HG03378 (cell line): Measurements from ENCODE around the gene FMNL2.

Source experiments
- ATAC-seq: cut with Tn5 transposase; IDR thresholded peaks from one replicate; pipeline ENCODE4 v1.9.1; 2021; ENCODE audit warnings: mild to moderate bottlenecking, moderate library complexity; ENCODE audit not compliant: unreplicated experiment

Gene FMNL2

GRCh38 chr2:152489364-152489763 lies 154.4 kb downstream of the FMNL2 start:
- no peak for ATAC-seq

GRCh38 chr2:152490686-152491455 lies 155.9 kb downstream of the FMNL2 start:
- no peak for ATAC-seq

- ATAC-seq: no peak
Measured at GRCh38 chr2:152492131-152492530, 157.2 kb downstream of the FMNL2 start.

DNA sequence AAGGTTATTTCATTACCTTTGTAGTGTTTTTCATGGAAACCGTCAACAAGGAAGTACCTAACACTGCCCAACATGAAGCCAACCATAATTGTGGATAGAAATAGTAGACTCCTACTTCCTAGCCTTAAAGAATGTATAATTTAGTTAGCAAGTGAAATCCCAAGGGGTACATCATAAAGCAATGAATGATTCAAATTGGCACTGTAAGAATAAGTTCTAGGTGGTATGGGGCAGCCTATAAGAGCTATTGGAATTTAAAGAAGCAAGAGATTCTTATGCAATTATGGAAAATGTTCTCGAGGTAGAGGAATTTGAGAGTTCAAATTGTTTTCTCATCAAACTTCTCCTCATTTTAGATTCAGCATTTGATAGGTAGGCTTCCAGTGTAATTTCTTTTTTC lies 157.9 kb downstream of the FMNL2 start:
- no peak for ATAC-seq

DNA sequence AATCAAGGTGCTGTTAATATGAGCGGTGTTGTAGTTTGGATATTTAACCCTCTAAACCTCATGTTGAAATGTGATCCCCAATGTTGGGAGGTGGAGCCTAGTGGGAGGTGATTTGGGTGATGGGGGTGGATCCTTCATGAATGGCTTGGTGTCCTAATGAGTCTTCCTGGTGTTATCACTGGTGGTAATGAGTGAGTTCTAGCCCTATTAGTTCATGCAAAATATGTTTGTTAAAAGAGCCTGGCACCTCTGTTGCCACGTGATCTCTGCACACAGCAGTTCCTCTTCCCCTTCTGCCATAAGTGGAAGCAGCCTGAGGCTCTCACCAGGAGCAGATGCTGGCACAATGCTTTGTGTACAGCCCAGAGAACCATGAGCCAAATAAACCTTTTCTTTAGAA lies 158.4 kb downstream of the FMNL2 start:
- ATAC-seq: no peak

DNA sequence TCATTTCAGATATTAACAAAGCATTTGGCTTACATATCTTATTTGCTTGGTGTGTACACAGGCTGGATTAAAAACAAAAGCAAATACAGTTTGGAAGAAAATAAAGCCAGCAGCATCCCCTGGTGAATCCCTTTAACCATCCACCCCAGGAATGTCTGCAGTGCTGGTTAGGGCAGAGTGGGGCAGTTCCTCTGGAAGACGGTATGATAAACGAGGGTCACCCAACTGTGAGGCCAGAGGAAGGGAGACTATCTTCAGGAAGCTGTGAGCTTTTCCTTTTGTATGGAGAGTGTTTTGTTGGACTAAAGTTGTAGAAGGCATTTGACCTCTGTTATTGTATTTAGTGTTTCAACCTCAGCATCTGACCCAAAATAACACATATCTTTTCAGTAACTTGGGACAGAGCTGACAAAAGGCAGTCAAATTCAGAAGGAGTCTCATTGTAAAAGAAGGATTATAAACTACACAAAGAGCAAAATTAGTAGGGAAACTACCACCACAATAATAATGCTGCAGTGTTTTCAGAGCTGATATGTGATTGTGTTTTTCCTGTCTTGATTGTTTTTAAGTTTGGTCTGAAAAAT lies 159.1 kb downstream of the FMNL2 start:
- ATAC-seq: no peak

DNA sequence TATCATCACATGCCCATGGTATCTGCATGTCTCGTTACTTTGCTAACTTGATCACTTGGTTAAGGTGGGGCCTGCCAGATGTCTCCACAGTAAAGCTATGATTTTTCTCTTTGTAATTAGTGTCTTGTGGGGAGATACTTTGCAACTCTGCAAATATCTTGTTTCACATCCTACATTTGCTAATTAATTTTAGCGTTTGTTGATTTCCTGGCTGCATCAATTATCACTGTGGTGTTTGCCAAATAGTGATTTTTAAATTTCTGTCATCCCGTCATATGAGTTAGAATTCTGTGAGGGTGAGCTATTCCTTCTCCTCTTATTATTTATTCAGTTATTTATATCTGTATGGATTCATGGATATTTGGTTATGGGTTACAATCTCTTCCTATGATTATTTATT lies 161.4 kb downstream of the FMNL2 start:
- no peak for ATAC-seq

DNA sequence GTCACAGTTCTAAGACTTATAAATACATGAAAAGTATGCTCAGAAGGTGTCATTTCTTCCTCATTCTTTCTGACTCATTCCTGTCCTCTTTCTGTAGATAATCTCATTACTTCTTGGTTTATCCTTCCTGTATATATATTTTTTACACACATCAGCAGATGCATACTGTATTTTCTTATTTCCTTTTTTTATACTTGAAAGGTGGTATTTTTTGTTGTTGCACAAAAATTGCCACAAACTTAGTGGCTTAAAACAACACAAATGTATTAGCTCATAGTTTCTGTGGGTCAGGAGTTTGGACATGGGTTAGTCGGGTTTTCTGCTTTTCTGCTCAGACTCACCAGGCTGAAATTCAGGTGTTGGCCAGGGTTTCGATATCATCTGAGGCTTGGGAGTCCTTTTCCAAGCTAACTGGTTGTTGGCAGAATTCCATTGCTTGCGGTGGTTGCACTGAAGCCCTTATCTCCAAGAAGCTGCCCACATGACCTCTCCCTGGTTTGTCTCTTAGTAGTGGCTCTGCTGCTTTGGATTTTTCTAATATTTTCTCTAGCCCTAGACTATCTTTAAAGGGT lies 162.6 kb downstream of the FMNL2 start:
- peak; percentile 78 for ATAC-seq

- no peak for ATAC-seq
Measured at GRCh38 chr2:152499331-152499816, 164.4 kb downstream of the FMNL2 start.

- ATAC-seq: no peak
Measured at GRCh38 chr2:152499896-152500735, 165.1 kb downstream of the FMNL2 start.

- ATAC-seq: no peak
Measured at GRCh38 chr2:152500772-152501171, 165.8 kb downstream of the FMNL2 start.

DNA sequence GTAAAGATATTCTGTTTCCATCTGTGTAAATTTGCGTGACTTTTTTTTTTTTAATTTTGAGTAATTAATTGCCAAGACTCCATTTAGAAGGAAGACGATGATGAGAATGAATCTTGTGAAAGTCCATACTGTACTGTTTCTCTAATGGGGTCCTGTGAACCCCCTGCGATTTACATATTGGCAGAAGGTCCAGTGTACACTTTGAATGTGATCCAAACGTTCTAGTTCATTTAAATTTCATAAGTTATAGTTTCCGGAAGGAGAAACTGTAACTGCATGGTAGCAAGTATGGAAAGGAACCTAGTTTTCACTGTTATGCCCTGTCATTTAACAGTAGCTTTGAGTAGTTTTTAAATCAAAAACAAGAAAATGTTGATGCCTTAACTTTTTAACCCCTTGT lies 166.7 kb downstream of the FMNL2 start:
- ATAC-seq: no peak

DNA sequence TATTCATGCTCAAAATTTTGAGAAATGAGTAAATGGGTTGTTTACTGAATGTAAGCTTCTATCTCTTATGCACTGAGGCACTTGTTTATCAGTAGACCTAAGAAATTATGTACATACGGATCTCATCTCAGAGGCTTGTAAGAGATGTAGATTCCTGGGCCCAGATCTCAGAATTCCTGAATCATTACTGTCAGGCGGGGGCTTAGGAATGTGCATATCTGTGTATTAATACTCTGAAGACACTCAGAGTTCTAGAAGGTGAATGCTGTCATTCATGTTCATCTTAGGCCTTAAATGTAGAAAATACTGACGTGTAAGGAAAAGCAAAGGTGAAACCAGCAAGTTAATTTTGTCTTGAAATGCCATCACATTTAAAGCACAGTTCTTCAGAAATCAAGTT lies 169.6 kb downstream of the FMNL2 start:
- no peak for ATAC-seq

- peak; percentile 44 for ATAC-seq
Measured at GRCh38 chr2:152505495-152505906, 170.5 kb downstream of the FMNL2 start.

DNA sequence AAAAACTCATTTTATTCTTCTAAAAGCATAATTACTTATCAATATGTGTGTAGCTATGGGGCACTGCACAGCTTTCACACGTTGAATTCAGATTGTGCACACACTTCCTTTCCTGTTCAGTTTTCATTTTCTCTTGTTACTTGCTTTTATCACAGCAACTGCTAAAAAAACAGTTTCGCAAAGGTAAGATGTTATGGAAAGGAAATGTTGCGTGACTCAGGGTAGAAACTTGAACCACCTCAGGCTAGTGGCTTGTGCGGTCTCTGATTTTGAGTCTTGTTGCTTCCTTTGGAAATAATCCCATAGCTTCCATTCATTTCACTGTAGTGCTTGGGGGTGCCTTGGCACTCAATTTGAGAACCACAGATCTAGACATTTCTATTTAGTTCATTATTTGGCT lies 171.9 kb downstream of the FMNL2 start:
- ATAC-seq: no peak

- no peak for ATAC-seq
Measured at GRCh38 chr2:152507907-152508306, 172.9 kb downstream of the FMNL2 start.

DNA sequence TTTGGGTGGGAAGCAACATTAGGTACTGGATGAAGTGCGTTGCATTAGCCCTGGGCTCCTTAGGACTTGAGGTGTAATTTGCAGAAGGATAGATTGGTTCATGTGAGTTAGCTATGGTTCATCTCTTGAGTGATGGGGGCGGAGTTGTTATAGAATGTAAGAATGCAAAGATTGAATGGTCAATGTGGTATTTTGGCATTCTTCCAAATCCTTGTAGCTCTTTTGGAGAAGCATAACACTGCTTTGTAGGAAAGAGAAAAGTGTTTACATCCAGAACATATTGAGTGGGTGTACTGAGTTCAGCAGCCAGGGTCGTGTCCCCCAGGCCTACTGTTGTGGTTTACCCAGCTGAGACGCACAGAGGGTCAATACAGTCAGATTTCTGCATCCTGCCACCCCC lies 173.5 kb downstream of the FMNL2 start:
- no peak for ATAC-seq

DNA sequence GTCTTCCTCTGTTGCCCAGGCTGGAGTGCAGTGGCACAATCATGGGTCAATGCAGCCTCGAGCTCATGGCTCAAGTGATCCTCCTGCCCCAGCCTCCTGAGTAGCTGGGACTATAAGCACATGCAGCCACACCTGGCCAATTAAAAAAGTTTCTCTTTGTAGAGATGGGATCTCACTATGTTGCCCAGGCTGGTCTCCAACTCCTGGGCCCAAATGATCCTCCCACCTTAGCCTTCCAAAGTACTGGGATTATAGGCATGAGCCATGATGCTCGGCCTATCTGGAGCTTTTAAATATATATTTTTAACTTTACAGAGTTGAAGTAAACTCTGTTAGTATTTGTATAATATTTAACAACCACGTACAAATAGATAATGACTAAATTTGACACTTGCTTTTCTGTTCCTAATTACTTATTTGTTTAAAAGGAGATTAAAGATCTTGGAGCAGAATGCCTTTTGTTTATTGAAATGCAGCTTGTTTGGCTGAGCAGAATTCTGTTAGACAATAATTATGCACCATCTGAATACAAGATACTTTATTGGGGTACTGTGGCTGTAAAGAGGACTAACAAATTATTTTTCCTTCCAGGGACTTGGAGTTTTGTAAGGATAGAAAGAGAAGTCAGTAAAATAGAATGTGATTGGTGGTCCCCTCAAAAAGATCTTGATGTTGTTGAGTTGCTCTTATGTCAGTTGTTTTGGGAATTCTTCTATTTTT lies 175.0 kb downstream of the FMNL2 start:
- no peak for ATAC-seq

GRCh38 chr2:152510621-152511020 lies 175.6 kb downstream of the FMNL2 start:
- ATAC-seq: no peak

- no peak for ATAC-seq
Measured at GRCh38 chr2:152511981-152512380, 177.0 kb downstream of the FMNL2 start.

DNA sequence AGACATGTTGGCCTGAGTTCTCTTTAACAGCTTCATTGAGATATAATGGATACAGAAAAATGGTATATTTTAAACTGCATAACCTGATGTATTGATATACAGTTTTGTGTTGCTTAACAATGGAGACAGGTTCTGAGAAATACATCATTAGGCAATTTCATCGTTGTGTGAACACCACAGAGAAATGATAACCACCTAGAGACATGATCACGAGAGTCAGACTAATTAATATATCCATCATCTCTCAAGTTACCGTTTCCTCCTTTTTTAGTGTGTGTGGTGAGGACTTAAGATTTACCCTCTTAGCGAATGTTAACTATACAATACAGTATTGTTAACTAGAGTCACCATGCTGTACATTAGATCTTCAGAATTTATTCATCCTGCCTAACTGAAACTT lies 178.1 kb downstream of the FMNL2 start:
- no peak for ATAC-seq
